Measurements from ENCODE around the gene FLNB. TPM values are rescaled to one million over a fixed set of nuclear protein-coding genes. Genes with fewer than 3 reads are reported as not detected.

The FLNB gene
- total RNA-seq, 1 donor from 2014 or later, result 521 TPM

- H3K27ac Mint-ChIP-seq (ENCODE audit: unreplicated experiment), result no peak overlapping the region
- H3K4me1 Mint-ChIP-seq (ENCODE audit: low read depth, unreplicated experiment), result no peaks in the 10 kb centered on the region
- Histone ChIP-seq H3K27ac (ENCODE audit: low read depth, low read length) (no peak overlapping the region), H4K20me1 (ENCODE audit: insufficient read depth, low read length) (peaks cover 57% of the 10 kb centered on the region), H3K79me2 (ENCODE audit: insufficient read depth, low read length) (peaks cover 8% of the 10 kb centered on the region), H3K4me3 (ENCODE audit: insufficient read depth, low read depth, low read length) (no peak overlapping the region), H2AFZ (ENCODE audit: low read depth, low read length) (no peak overlapping the region), H3K27me3 (ENCODE audit: insufficient read depth, low read length) (no peaks in the 10 kb centered on the region), H3K36me3 (ENCODE audit: insufficient read depth, low read length) (peaks cover 79% of the 10 kb centered on the region), H3K4me1 (ENCODE audit: insufficient read depth, low read length) (no peaks in the 10 kb centered on the region), H3K9ac (ENCODE audit: low read length) (no peak overlapping the region), H3K4me2 (ENCODE audit: low read length) (no peak overlapping the region), H3K9me3 (ENCODE audit: insufficient read depth, low read depth, low read length) (no peaks in the 10 kb centered on the region)
- H3K4me3 Mint-ChIP-seq (ENCODE audit: unreplicated experiment), result no peak overlapping the region
- H3K36me3 Mint-ChIP-seq (ENCODE audit: low read depth, unreplicated experiment), result peaks cover 32% of the 10 kb centered on the region
- no peaks in the 10 kb centered on the region for H3K27me3 Mint-ChIP-seq (ENCODE audit: low read depth, unreplicated experiment)
- no peak for DNase-seq (ENCODE audit: low read depth)
- H3K9me3 Mint-ChIP-seq (ENCODE audit: unreplicated experiment), result no peaks in the 10 kb centered on the region
- no peak for TF ChIP-seq EZH2 (IDR thresholded peaks at IDR 0.05; ENCODE audit: insufficient read depth, low read length)
- TF ChIP-seq, protein P1, sequence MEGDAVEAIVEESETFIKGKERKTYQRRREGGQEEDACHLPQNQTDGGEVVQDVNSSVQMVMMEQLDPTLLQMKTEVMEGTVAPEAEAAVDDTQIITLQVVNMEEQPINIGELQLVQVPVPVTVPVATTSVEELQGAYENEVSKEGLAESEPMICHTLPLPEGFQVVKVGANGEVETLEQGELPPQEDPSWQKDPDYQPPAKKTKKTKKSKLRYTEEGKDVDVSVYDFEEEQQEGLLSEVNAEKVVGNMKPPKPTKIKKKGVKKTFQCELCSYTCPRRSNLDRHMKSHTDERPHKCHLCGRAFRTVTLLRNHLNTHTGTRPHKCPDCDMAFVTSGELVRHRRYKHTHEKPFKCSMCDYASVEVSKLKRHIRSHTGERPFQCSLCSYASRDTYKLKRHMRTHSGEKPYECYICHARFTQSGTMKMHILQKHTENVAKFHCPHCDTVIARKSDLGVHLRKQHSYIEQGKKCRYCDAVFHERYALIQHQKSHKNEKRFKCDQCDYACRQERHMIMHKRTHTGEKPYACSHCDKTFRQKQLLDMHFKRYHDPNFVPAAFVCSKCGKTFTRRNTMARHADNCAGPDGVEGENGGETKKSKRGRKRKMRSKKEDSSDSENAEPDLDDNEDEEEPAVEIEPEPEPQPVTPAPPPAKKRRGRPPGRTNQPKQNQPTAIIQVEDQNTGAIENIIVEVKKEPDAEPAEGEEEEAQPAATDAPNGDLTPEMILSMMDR (IDR thresholded peaks at IDR 0.05; ENCODE audit: insufficient read depth, low read depth, low read length), result no peak
- FAIRE-seq, result no peak
Measured at GRCh38 chr3:58122936-58123700, 114.9 kb downstream of the FLNB start.

GRCh38 chr3:58124387-58124786 lies 116.2 kb downstream of the FLNB start:
- no peaks in the 10 kb centered on the region for H3K27me3 Mint-ChIP-seq (ENCODE audit: low read depth, unreplicated experiment)
- H3K36me3 ChIP-seq (ENCODE audit: insufficient read depth, low read length), result peaks cover 68% of the 10 kb centered on the region
- H3K36me3 Mint-ChIP-seq (ENCODE audit: low read depth, unreplicated experiment), result peaks cover 37% of the 10 kb centered on the region
- no peak overlapping the region for H2AFZ ChIP-seq (ENCODE audit: low read depth, low read length)
- no peak overlapping the region for H3K4me3 ChIP-seq (ENCODE audit: insufficient read depth, low read depth, low read length)
- H3K27ac ChIP-seq (ENCODE audit: low read depth, low read length), result no peak overlapping the region
- TF ChIP-seq EZH2 (IDR thresholded peaks at IDR 0.05; ENCODE audit: insufficient read depth, low read length), result no peak
- TF ChIP-seq, protein P1 (IDR thresholded peaks at IDR 0.05; ENCODE audit: insufficient read depth, low read depth, low read length), result no peak
- FAIRE-seq (no peak), DNase-seq (ENCODE audit: low read depth) (no peak)
- H3K9ac ChIP-seq (ENCODE audit: low read length), result no peak overlapping the region
- no peak overlapping the region for H3K27ac Mint-ChIP-seq (ENCODE audit: unreplicated experiment)
- no peak overlapping the region for H3K4me3 Mint-ChIP-seq (ENCODE audit: unreplicated experiment)
- peaks cover 70% of the 10 kb centered on the region for H4K20me1 ChIP-seq (ENCODE audit: insufficient read depth, low read length)
- no peaks in the 10 kb centered on the region for H3K4me1 Mint-ChIP-seq (ENCODE audit: low read depth, unreplicated experiment)
- no peaks in the 10 kb centered on the region for H3K4me1 ChIP-seq (ENCODE audit: insufficient read depth, low read length)
- peaks cover 18% of the 10 kb centered on the region for H3K79me2 ChIP-seq (ENCODE audit: insufficient read depth, low read length)
- H3K9me3 ChIP-seq (ENCODE audit: insufficient read depth, low read depth, low read length), result no peaks in the 10 kb centered on the region
- no peak overlapping the region for H3K4me2 ChIP-seq (ENCODE audit: low read length)
- H3K27me3 ChIP-seq (ENCODE audit: insufficient read depth, low read length), result no peaks in the 10 kb centered on the region
- H3K9me3 Mint-ChIP-seq (ENCODE audit: unreplicated experiment), result no peaks in the 10 kb centered on the region
